Small intestine (tissue), 7 donors: ENCODE measurements around the gene PIP5K1B. TPM values are rescaled to one million over a fixed set of nuclear protein-coding genes. Genes with fewer than 3 reads are reported as not detected.
A peak's percentile ranks its signal among the peaks of the same experiment; 100 is the strongest.

Experiments used
- DNase-seq, 2 donors: peaks; one replicate each; pipeline versions ENCODE4 v3.0.0 to v3.0.0-alpha.2; 2013
- FAIRE-seq: peaks from 2 replicates; lab custom pipeline; 2012; peaks lifted over from hg19 to GRCh38; lab: Jason Lieb, UNC
- H3K27ac ChIP-seq, 3 donors: one replicate each; pipeline ENCODE4 v1.5.1; 2013; ENCODE audit warnings: low read length in 2 of 3, mild to moderate bottlenecking in 2 of 3, control low read depth in 1 of 3, inconsistent platforms in 1 of 3, low read depth in 1 of 3, moderate library complexity in 1 of 3
- H3K27me3 ChIP-seq, 3 donors: one replicate each; pipeline ENCODE4 v1.6.1; 2013; ENCODE audit warnings: low read length in 3 of 3, inconsistent platforms in 1 of 3; ENCODE audit not compliant: control insufficient read depth in 3 of 3, insufficient read depth in 3 of 3
- H3K36me3 ChIP-seq, 3 donors: one replicate each; pipeline ENCODE4 v1.6.1; 2013; ENCODE audit warnings: low read length in 3 of 3, inconsistent platforms in 1 of 3, low read depth in 1 of 3, mild to moderate bottlenecking in 1 of 3, moderate library complexity in 1 of 3; ENCODE audit not compliant: control insufficient read depth in 3 of 3, insufficient read depth in 2 of 3
- H3K4me1 ChIP-seq, 3 donors: one replicate each; pipeline ENCODE4 v1.6.1; 2013; ENCODE audit warnings: low read length in 2 of 3, inconsistent platforms in 1 of 3, low read depth in 1 of 3, mild to moderate bottlenecking in 1 of 3, moderate library complexity in 1 of 3; ENCODE audit not compliant: control insufficient read depth in 3 of 3, insufficient read depth in 2 of 3
- H3K4me3 ChIP-seq, 3 donors: one replicate each; pipeline ENCODE4 v1.5.1; 2013; ENCODE audit warnings: low read length in 3 of 3, control low read depth in 1 of 3, inconsistent platforms in 1 of 3, low read depth in 1 of 3, mild to moderate bottlenecking in 1 of 3, moderate library complexity in 1 of 3
- H3K9me3 ChIP-seq, 2 donors: one replicate each; pipeline ENCODE4 v1.6.1; 2013; ENCODE audit warnings: low read depth in 1 of 2, low read length in 1 of 2; ENCODE audit not compliant: control insufficient read depth in 2 of 2, insufficient read depth in 1 of 2
- WGBS, 3 donors: extraction: QIAGEN DNeasy Blood & Tissue Kit; methylation state at CpG; one replicate each; pipeline ENCODE4 v1.1.7; 2013; 5-methylcytosine and 5-hydroxymethylcytosine counted together
- polyA plus RNA-seq, 4 donors: library from polyadenylated mRNA; stranded (reverse) in 3 of 4; unstranded in 1 of 4; fragments of 200-250 nt in 3 of 4; fragments of 120-200 nt in 1 of 4; gene quantifications; one replicate each; pipeline versions ENCODE4 v1.2.1 to v1.2.3, GENCODE V29; 2013
- donor health status: healthy with polysubstance abuse.
- donor health status: control.
- donor health status: control.
- donor health status: Bipolar disorder and iron deficiency.
- donor health status: healthy.

PIP5K1B gene
- polyA plus RNA-seq, 4 donors = 28.8 to 58.0 (median 49.7) TPM

DNA sequence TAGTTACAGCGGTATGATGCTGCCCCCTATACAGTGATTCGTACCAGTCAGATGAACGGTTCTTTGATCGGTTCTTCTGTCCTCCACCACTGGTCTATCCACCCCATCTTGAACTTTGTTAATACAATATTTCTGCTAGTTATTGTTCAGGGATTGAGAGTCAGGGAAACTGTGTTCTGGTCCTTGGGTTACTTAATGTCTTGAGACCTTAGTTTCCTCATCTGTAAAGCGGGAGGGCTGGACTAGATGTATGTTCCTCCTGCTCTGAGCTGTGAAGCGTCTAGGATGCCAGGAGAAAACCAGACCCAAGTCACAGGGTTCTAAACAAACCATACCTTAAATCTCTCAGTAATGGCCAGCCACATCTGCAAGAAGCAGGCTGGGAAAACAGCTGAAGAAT lies 1.4 kb upstream of the PIP5K1B start:
- peaks cover 0 to 3% (median 0%) of the 10 kb centered on the region in 3 donors for H3K4me1 ChIP-seq
- no peak overlapping the region for H3K4me3 ChIP-seq
- no peak for FAIRE-seq
- H3K36me3 ChIP-seq = no peaks in the 10 kb centered on the region
- 70 to 85% (median 78%) methylated on average over 6 of the region's 6 CpGs for WGBS, 3 donors
- no peaks in the 10 kb centered on the region for H3K9me3 ChIP-seq
- H3K27me3 ChIP-seq = peaks cover 0 to 2% (median 0%) of the 10 kb centered on the region in 3 donors
- H3K27ac ChIP-seq = peak overlapping the region in 1 of 3 donors; percentile 94
- no peak for DNase-seq

- DNase-seq (no peak), FAIRE-seq (no peak)
- peak overlapping the region; percentile 93 to 96 (median 94) for H3K27ac ChIP-seq
- peaks cover 0 to 4% (median 0%) of the 10 kb centered on the region in 3 donors for H3K36me3 ChIP-seq
- H3K4me3 ChIP-seq = peak overlapping the region; percentile 65 to 86 (median 73)
- no peaks in the 10 kb centered on the region for H3K9me3 ChIP-seq
- peaks cover 0 to 7% (median 3%) of the 10 kb centered on the region in 3 donors for H3K4me1 ChIP-seq
- peaks cover 0 to 5% (median 0%) of the 10 kb centered on the region in 3 donors for H3K27me3 ChIP-seq
- WGBS, 3 donors = 0 to 5% (median 3%) methylated on average over 11 of the region's 11 CpGs
Measured at GRCh38 chr9:68704498-68704813, 584 bp upstream of the PIP5K1B start.

GRCh38 chr9:68705531-68706362 lies 707 bp downstream of the PIP5K1B start:
- Histone ChIP-seq H3K36me3 (peaks cover 0 to 8% (median 0%) of the 10 kb centered on the region in 3 donors), H3K4me3 (peak overlapping the region; percentile 73 to 88 (median 86)), H3K9me3 (no peaks in the 10 kb centered on the region), H3K4me1 (peaks cover 0 to 17% (median 3%) of the 10 kb centered on the region in 3 donors), H3K27me3 (peaks cover 0 to 5% (median 0%) of the 10 kb centered on the region in 3 donors), H3K27ac (peak overlapping the region; percentile 93 to 96 (median 96))
- WGBS, 3 donors = 0 to 1% (median 0%) methylated on average over 49 to 62 of the region's 62 CpGs
- FAIRE-seq (no peak), DNase-seq (peak; percentile 68 to 83)

GRCh38 chr9:68706363-68707201 lies 1.5 kb downstream of the PIP5K1B start:
- 3 to 13% (median 9%) methylated on average over 19 of the region's 19 CpGs for WGBS, 3 donors
- peak overlapping the region; percentile 88 to 96 (median 94) for H3K27ac ChIP-seq

DNA sequence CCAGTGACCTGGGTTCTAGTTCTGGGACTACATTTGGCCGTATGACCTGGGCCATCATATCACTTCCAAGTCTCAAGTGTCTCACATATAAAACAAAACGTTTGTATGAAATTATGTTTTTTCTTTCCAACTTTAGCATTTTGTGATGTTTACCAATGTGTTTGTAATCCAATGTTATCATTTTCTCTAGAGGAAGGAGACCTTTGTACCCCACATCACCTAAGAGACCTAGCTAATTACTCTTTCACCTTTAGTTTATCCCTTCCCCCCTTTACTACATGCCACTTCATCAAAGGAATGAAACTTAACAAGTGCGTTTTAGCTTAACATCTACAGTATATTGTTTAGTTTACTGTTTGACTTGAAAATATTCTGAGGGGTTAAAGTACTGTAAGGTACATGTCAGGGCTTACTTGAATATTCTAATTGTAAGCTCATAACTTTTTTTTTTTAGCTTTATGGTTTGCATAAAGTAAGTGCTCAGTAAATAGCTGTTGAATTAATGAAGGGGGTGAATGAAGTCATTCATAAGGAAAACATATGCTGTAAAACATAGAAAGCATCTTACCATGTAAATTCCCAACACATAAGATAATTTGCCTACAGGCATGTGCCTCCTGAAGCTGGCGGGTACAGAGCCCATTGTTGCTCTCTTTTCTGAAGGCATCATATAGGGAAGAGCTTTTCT lies 2.9 kb downstream of the PIP5K1B start:
- peak; percentile 72 to 85 for DNase-seq
- no peak for FAIRE-seq
- Histone ChIP-seq H3K27ac (peak overlapping the region; percentile 71 to 96 (median 94)), H3K4me1 (peaks cover 2 to 22% (median 3%) of the 10 kb centered on the region in 3 donors), H3K36me3 (peaks cover 0 to 8% (median 0%) of the 10 kb centered on the region in 3 donors), H3K27me3 (peaks cover 0 to 5% (median 0%) of the 10 kb centered on the region in 3 donors), H3K4me3 (peak overlapping the region in 2 of 3 donors; percentile 86 to 88), H3K9me3 (no peaks in the 10 kb centered on the region)
- whole genome bisulfite sequencing, 3 donors = 35 to 57% (median 42%) methylated on average over 4 of the region's 4 CpGs

More at GRCh38 chr9:68706363-68707201, 1.5 kb downstream of the PIP5K1B start:
- peak; percentile 42 to 71 for DNase-seq
- Histone ChIP-seq H3K4me1 (peaks cover 0 to 22% (median 3%) of the 10 kb centered on the region in 3 donors), H3K27me3 (peaks cover 0 to 5% (median 0%) of the 10 kb centered on the region in 3 donors), H3K9me3 (no peaks in the 10 kb centered on the region), H3K4me3 (peak overlapping the region; percentile 73 to 88 (median 86)), H3K36me3 (peaks cover 0 to 8% (median 0%) of the 10 kb centered on the region in 3 donors)
- no peak for FAIRE-seq

- peaks cover 0 to 8% (median 0%) of the 10 kb centered on the region in 3 donors for H3K36me3 ChIP-seq
- H3K4me3 ChIP-seq = peak overlapping the region in 2 of 3 donors; percentile 41 to 88
- H3K4me1 ChIP-seq = peaks cover 2 to 22% (median 5%) of the 10 kb centered on the region in 3 donors
- H3K27ac ChIP-seq = peak overlapping the region in 2 of 3 donors; percentile 37 to 96
- H3K9me3 ChIP-seq = no peaks in the 10 kb centered on the region
- peaks cover 0 to 5% (median 0%) of the 10 kb centered on the region in 3 donors for H3K27me3 ChIP-seq
- no peak for FAIRE-seq
- no peak for DNase-seq
- WGBS, 3 donors = 48 to 54% (median 52%) methylated on average over 3 of the region's 3 CpGs
Measured at GRCh38 chr9:68708513-68708912, 3.5 kb downstream of the PIP5K1B start.

GRCh38 chr9:68709291-68710110 lies 4.5 kb downstream of the PIP5K1B start:
- FAIRE-seq = no peak
- Histone ChIP-seq H3K27ac (peak overlapping the region in 2 of 3 donors; percentile 37 to 96), H3K36me3 (peaks cover 0 to 13% (median 0%) of the 10 kb centered on the region in 3 donors)

More at GRCh38 chr9:68709291-68710110, 4.5 kb downstream of the PIP5K1B start:
- Histone ChIP-seq H3K9me3 (no peaks in the 10 kb centered on the region), H3K4me1 (peaks cover 2 to 28% (median 9%) of the 10 kb centered on the region in 3 donors), H3K27me3 (peaks cover 0 to 5% (median 0%) of the 10 kb centered on the region in 3 donors), H3K4me3 (no peak overlapping the region)
- DNase-seq = peak in 1 of 2 donors; percentile 56
- 78 to 86% (median 83%) methylated on average over 8 of the region's 8 CpGs for WGBS, 3 donors
